Measurements from ENCODE around the gene CHD6.

DNA sequence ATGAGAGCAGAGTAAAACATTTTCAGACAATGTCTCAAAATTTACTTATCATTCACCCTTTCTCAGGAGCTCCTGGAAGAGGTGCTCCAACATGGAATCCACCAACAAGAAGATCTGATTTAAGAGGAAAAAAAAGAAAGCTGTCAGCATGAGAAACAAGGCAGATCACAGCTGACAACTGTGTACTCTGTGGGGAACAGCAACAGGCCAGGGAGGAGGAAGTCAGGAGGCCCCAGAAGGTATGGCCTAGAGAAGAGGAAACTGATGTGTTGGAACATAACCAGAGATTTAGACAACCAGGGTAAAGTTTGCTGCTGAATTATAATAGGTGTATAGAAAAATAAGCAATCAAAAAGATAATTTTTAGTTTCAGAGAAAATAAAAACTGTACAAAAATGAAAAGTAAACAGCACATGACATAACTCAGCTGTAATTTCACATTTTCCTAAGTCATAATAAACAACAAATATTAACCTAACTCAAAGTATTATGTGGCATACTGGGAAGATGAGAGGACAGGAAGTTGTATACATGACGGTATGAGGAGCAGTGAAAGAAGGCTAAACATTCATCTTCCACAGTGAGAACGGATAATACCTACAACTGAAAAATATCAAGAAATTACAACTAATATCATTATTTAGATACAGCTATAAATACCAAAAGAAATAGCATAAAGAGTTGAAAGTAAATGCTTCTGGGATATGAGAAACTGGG is 138.0 kb downstream of the CHD6 start:
- TF ChIP-seq, protein P1, sequence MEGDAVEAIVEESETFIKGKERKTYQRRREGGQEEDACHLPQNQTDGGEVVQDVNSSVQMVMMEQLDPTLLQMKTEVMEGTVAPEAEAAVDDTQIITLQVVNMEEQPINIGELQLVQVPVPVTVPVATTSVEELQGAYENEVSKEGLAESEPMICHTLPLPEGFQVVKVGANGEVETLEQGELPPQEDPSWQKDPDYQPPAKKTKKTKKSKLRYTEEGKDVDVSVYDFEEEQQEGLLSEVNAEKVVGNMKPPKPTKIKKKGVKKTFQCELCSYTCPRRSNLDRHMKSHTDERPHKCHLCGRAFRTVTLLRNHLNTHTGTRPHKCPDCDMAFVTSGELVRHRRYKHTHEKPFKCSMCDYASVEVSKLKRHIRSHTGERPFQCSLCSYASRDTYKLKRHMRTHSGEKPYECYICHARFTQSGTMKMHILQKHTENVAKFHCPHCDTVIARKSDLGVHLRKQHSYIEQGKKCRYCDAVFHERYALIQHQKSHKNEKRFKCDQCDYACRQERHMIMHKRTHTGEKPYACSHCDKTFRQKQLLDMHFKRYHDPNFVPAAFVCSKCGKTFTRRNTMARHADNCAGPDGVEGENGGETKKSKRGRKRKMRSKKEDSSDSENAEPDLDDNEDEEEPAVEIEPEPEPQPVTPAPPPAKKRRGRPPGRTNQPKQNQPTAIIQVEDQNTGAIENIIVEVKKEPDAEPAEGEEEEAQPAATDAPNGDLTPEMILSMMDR (IDR thresholded peaks at IDR 0.05), result no peak
- no peak for TF ChIP-seq POLR2A (IDR thresholded peaks at IDR 0.05)

Measured in right lobe of liver (tissue), 4 donors.